NCI-H2227 treated with DMSO at 0.1 percent for 48 hours (cell line): ENCODE results near the gene CLIP3.
"Not testable (repeated sequence)": the region's sequence is repeated elsewhere in the genome, so short reads cannot be mapped to it uniquely, and the experiment has no call there.

ENCODE experiments used
- DNase-seq: peaks from one replicate; lab custom pipeline; 2025; lab: John Stamatoyannopoulos, UW

CLIP3 gene

GRCh38 chr19:36049080-36049698, 16.5 kb upstream of the CLIP3 start:
- DNase-seq: no peak

GRCh38 chr19:36047835-36048234, 15.2 kb upstream of the CLIP3 start:
- no peak for DNase-seq

GRCh38 chr19:36046443-36047050, 13.9 kb upstream of the CLIP3 start:
- no peak for DNase-seq

DNA sequence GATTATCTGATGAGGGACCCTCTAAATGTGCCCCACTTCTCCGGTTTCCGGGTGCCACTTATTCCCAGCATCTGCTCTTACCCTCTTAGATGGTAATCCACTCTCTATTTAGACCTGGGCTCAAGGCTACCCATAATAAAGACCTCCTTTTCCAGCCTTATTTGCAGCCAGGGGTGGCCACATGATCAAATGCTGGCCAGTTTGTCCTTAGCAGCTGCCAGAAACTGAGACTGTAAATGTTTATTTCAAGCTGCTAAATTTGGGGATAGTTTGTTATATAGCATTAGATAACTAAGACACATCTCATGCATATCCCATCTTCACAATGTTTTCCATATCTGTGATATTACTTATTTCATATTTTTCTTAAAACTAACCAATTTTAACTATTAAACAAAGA, 11.3 kb upstream of the CLIP3 start:
- DNase-seq: no peak

DNA sequence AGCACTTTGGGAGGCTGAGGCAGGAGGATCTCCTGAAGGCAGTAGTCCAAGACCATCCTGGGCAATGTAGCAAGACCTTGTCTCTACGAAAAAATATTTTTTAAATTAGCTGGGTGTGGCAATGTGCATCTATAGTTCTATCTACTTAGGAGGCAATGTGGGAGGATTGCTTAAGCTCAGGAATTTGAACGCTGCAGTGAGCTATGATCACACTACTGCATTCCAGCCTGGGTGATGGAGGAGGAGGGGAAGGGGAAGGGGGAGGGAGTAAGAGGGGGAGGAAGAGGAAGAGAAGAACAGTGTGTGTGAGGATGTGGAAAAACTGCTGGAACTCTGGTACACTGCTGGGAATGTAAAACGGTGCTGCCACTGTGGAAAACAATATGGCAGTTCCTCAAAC, 9.2 kb upstream of the CLIP3 start:
- no peak for DNase-seq

- DNase-seq: not testable (repeated sequence)
Measured at GRCh38 chr19:36041092-36041491, 8.4 kb upstream of the CLIP3 start.

DNA sequence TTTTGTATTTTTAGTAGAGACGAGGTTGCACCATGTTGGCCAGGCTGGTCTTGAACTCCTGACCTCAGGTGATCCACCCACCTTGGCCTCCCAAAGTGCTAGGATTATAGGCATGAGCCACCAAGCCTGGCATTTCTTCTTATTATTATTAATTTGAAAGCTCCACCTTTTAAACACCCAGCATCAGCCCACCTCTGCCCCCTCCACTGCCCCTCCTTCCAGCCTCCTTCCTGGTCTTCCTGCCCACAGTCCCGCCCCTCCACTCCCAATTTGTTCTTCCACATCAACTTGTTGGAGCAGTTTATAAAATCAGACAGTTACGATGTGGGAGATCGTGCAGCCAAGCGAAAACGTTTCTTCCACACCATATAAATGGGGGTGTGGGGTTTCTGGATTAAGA, 7.8 kb upstream of the CLIP3 start:
- no peak for DNase-seq

- DNase-seq: no peak
Measured at GRCh38 chr19:36031308-36031707, 1.4 kb downstream of the CLIP3 start.

DNA sequence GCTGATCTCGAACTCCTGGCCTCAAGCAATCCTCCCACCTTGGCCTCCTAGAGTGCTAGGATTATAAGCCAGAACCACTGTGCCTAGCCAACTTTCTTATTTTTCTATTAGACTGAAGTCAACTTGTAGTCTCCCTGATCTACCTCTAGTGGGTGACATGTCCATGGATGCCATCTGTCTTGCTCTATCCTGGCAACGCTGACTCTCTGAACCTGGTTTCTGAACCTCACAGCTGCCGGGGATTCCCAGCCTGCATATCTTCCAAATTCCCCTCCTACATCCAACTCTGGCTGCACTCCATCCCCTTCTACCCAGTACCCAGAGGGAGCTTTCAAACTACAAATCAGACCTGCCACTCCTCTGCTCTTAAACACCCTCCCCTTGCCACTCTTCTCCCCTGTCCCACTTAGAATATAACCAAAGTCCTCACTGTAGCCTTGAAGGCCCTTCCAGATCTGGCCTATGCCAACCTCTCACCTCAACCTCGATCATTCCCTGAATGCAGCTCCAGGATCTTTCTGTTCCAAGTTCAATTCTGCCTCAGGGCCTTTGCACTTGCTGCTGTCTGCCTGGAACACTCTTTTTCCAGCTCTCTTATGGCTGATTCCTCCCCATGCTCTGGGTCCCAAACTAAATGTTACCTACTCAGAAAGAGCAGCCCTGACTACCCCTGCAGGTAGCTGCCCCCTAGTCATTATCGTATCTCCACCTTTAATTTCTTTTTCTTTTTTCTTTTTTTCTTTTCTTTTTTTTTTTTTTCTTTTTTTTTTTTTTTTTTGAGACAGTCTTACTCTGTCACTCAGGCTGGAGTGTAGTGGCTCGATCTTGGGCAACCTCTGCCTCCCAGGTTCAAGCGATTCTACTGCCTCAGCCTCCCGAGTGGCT, 2.2 kb downstream of the CLIP3 start:
- DNase-seq: no peak

DNA sequence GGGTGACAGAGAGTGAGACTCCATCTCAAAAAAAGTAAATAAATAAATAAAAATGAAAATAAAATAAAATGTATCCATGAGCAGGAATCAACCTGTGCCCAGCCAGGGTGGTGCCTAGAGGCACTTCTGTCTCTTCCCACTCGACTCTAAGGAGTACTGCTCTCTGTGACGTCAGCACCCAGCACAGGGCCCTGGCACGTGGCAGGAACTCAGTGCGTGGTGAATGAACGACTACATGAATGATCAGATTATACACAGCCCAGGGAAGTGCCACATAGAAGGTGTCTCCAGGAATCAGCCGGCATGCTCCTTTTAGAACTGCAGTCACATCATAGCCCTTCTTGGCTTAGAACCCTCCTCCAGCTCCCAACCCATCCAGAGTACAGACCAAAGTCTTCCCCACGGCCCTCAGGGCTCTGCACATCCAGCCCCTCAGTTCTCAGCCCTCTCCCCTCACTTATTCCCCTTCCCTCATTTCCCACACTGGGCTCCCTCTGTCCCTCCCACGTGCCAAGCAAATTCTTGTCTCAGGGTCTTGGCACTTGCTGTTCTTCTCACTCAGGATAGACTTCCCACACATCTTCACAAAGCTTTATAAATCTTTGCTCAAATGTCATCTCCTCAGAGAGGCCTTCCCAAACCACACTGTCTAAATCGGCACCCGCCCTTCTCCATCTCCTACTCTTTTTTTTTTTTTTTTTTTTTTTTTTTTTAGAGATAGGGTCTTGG, 4.2 kb downstream of the CLIP3 start:
- DNase-seq: no peak

- DNase-seq: no peak
Measured at GRCh38 chr19:36027696-36028095, 5.0 kb downstream of the CLIP3 start.

DNA sequence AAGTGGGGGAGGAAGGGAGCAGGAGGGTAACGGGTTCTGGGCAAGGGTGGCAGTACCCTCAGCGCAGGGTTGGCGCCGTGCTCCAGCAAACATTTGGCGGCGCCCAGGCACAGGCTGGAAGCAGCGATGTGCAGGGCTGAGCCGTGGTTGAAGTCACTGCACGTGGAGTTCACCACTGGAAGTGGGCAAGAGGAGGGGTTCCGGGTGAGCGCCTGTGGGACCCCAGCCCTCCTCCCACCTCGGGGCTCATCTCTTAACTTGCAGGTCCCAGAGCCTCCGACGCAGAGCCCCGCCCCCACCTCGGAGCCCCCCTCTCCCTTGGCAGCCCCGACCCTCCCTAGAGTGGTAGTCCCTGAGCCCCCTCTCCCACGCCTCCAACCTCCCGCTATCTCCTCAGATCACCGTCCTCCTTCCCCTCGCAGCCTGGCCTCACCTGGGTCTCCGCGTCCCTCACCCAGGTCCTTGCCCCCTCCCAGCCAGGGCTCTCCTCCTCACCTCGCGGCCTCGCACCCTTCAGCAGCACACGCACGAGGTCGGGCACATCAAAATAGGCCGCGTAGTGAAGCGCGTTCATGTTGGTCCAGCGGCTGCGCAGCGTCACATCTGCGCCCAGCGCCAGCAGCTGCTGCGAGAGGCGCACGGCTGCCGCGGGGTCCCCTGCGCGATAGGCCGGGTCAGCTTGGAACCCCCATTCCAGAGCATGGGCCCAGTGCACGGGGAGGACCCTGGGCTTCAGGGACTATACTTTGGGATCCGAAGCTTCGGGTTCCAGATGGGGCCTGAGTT, 6.4 kb downstream of the CLIP3 start:
- DNase-seq: no peak

DNA sequence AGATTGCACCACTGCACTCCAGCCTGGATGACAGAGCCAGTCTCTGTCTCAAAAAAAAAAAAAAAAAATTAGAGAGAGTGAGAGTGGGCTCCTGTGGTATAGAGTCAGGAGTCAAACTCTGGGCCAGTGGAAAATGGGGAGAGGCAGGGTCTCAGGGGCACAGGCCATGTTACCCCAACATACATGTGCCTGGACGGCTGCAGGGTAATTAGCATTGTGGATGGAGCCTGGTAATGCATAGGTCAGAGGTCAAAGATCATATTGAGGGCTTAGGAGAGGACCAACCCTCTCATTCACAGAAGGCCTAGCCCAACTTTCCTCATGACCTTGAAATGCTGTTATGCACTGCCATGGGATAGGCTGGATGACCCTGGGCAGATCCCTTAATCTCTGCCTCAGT, 7.1 kb downstream of the CLIP3 start:
- no peak for DNase-seq

- no peak for DNase-seq
Measured at GRCh38 chr19:36023432-36023831, 9.2 kb downstream of the CLIP3 start.

DNA sequence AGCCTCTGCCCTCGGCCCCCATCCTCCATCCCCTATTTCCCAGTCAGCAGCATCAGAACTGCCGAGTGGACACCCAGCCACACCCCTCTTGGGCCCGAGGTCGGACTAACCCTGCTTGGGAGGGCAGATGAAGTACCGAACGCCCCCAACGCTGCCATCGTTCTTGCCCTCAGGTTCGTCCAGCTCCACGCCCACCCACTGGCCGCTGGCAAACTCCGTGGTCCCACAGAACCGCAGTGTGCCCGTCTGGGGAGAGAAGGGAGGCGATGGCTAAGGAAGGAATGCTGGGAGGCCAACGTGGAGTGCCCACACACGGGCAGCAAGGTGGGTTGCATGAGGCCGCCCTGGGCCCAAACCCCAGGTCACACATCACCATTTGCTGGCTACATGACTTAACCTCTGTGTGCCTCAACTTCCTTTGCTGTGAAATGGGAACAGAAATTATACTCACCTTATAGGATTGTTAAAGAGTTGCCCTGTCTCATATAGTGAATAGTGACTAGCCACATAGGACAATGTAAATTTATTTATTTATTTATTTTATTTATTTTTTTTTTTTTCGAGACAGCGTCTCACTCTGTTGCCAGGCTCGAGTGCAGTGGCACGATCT, 13.5 kb downstream of the CLIP3 start:
- no peak for DNase-seq

DNA sequence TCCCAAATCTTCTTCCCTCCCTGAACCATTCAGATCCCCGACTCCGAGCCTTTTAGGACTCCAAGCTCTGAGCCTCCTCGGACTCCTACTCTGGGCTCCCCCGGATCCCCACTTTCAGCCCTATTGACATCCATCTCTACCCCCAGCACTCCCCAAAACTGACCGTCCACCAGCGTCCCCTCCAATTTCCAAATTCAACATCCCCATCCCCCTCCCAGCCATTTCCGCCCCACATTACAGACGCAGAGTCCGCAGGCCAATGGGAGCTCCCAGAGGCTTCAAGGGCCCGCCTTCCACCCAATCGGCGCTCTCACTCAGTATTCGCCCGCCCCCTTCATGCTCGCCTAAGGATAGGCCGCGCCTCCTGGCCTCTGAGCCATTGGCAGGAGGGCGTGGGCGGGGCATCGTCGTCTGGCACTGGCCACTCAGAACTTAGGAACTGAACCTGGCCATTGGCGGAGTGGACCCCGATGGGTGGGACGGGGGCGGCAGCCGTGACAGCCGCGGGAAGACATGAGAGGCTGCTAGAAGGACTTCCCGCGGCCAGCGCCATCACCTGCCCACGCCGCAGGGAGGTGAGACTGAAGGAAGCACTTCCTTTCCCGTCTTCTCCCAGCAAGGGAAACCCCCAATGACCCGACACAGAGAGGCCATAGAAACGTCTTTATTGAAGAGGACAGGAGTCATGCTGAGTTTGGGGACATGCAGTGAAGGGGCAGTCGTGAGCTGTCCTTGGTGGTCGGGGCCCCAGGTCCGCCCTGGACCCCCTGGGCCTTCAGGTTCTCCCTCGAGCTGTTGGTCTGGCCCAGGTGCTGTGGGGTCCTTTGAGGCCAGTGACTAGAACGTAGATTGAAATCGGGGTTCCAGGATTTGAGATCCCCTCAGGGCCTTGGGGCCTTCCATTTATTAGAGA, 18.4 kb downstream of the CLIP3 start, which contains the start of gene ALKBH6:
ALKBH6 (minus strand) TSS at position 202 of the 913 bp plus-strand sequence. CDS start 816 bp downstream, outside the sequence.
- peak; percentile 100 for DNase-seq

DNA sequence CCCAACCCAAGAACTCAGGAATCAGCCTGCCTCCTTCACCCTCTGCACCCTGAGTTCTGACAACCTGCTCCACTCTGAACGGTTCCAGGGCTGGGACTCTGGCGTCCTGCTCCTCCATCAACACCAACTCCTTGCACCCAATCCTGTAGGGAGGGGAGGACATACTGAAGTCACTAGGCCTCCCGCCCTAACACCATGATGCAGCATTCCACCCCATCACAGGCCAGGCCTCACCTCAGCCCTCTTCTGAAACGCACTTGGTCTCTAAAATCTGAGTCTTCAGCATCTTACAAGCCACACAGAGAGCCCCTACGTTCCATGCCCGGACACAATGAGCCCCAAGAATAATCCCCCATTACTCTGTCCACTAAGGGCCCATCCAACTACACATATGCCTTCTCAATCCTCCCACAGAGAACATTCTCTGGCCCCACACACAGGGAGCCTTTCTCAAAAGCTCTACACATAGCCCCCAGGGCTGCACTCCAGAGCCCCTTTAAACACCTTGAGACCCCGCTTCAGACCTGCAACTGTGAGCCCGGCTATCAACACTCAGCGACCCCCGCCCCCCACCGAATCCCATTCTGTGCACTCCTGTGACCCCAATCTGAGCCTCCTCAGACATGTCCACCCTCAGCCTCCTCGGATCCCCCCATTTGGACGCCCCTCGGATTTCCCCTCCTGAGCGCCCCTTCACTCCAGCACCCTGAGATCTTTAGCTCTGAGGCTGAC, 19.2 kb downstream of the CLIP3 start:
- no peak for DNase-seq

- no peak for DNase-seq
Measured at GRCh38 chr19:36010402-36010801, 22.3 kb downstream of the CLIP3 start.

- no peak for DNase-seq
Measured at GRCh38 chr19:36009633-36010379, 22.9 kb downstream of the CLIP3 start.
